GM18868 (cell line): ENCODE results near the gene ELOVL5.
A peak's percentile ranks its signal among the peaks of the same experiment; 100 is the strongest.
"Not testable (repeated sequence)": the region's sequence is repeated elsewhere in the genome, so short reads cannot be mapped to it uniquely, and the experiment has no call there.

Experiments used
- ATAC-seq: cut with Tn5 transposase; IDR thresholded peaks from one replicate; pipeline ENCODE4 v1.9.1; 2021; ENCODE audit warnings: mild to moderate bottlenecking, moderate library complexity; ENCODE audit not compliant: unreplicated experiment

ELOVL5 gene, protein sequence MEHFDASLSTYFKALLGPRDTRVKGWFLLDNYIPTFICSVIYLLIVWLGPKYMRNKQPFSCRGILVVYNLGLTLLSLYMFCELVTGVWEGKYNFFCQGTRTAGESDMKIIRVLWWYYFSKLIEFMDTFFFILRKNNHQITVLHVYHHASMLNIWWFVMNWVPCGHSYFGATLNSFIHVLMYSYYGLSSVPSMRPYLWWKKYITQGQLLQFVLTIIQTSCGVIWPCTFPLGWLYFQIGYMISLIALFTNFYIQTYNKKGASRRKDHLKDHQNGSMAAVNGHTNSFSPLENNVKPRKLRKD

DNA sequence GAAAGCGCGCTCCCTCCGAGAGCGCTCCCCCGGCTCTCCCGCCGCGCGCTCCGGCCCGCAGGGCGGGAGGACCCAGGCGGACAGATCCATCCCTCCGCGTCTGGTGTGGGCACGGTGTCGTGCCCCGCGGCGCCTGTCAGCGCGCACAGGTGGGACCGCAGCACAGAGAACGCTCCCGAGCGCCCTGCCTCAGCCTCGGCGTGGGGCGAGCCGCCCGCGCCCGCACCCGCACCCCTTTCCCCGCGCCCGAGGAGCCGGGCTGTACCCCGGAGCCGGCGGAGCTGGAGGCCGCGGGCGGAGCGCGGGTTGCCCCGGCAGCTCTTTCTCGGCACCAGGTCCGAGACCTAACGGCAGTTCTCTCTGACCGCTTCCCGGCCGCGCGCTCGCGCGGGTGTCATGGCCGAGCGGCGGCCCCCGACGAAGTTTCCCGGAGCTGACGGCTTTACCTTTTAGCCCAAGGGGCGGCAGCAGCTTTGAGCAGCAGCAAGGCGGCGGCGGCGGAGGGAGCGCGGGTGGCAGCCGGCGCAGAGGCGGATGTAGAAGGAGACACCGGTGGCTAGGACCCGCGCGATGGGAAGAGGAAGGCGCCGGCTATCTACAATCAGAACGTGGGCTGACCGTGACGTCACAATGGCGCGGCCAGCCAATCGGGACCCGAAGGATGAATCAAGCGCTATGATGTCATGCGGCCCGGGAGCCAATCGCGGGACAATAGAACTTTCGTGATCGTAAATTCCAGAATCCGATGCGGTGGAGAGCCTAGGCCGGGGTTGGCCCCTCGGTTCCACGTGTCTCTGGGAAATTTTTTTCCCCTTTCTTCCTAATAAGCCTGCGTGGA, at the start of gene ELOVL5:
Gene ELOVL5 (minus strand): TSS at position 580 of the 838 bp plus-strand sequence. CDS start 53,251 bp downstream, outside the sequence.
- ATAC-seq = peak; percentile 76

DNA sequence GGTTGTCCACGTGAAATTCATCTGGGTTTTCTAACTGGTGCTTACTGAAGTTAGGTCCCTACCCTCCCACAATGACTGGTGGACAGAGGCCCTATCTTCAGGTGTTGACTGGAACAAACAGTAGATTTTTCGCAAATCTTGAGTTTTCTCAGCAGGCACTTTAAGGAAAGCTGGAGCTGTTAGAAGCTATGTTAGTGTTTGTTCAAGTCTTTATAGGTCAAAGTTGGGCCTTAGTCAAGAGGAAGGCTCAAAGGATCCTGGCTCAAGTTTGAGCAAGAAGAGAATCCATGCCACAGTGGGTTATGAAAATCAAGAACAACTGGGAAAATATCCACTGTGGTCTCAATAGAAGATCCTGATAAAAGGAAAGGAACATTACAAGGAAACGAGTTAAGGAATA, 48.5 kb upstream of the ELOVL5 start:
- ATAC-seq = no peak

DNA sequence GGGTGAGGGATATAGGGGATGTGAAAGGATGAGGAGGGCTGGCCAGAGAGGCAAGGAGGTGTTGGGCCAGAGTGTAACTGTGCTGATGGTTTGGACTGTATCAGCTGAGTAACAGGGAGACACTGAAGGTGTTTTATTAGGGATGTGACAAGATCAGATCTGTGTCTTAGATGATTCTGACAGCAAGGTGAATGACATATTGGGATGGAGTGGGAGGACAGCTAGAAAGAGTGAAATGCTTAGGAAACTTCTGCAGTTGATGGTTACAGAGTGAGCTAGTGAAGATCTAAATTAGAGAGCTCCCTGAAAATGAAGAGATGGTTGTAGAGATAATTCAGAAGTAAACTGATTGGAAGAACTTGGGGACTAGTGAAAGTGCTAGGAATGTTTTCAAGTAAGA, 47.2 kb upstream of the ELOVL5 start:
- ATAC-seq = no peak

- ATAC-seq = no peak
These were observed 46.0 kb upstream of the ELOVL5 start for GRCh38 chr6:53394704-53395103.

DNA sequence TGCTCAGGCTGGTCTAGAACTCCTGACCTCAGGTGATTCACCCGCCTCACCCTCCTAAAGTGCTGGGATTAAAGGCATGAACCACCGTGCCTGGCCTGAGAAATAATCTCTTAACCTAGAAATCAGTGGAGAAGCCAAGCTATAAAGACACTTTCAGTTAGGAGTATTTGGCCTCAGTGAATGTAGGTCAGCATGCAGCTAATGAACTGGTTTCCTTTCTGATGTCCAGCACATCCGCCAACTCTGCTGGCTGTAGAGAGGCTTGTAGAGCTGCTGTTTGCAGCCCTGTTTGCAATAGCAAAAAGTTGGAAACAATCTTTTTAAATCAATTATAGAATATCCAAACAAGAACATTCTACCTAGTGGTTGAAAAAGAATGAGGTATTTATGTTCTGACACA, 42.4 kb upstream of the ELOVL5 start:
- ATAC-seq = no peak

DNA sequence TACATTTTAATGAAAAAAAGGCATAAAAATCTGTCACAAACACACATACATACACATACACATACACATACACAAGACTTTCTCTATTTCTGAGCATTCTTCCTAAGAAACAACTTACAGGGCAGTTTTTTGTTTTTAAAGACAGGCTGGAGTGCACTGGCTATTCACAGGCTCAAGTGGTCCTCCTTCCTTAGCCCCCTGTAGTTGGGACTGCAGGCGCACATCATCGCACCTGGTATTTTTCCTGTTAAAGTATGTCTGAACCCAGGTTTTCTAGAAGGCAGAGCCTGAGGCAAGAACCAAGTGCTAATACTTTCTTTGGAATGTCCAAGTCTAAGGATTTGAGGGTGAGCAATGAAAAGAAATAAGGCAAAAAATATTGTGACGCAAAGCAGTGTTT, 41.3 kb upstream of the ELOVL5 start:
- no peak for ATAC-seq

DNA sequence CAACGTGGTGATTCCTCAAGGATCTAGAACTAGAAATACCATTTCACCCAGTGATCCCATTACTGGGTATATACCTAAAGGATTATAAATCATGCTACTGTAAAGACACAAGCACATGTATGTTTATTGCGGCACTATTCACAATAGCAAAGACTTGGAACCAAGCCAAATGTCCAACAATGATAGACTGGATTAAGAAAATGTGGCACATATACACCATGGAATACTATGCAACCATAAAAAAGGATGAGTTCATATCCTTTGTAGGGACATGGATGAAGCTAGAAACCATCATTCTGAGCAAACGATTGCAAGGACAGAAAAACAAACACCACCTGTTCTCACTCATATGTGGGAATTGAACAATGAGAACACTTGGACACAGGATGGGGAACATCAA, 39.9 kb upstream of the ELOVL5 start:
- not testable (repeated sequence) for ATAC-seq

GRCh38 chr6:53382421-53382820, 33.7 kb upstream of the ELOVL5 start:
- ATAC-seq = no peak

DNA sequence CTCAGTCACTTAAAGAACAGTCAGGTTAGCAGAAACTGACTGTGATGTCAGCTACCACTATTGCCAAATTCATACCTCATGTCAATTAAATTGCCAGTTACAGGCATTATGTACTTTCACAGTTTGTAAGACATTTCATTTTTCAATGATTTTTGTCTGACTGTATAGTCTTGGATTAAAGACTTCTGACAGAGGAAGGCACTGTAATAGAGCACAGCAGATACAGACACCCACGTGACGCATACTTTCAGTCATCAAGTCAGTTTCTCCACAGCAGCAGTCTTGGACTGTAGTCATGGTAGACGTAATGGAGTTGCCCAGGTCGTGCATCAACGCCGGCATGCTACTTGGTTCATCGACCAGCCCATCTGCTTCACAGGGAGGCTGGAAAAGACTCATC, 29.5 kb upstream of the ELOVL5 start:
- no peak for ATAC-seq

GRCh38 chr6:53377793-53378192, 29.0 kb upstream of the ELOVL5 start:
- no peak for ATAC-seq

DNA sequence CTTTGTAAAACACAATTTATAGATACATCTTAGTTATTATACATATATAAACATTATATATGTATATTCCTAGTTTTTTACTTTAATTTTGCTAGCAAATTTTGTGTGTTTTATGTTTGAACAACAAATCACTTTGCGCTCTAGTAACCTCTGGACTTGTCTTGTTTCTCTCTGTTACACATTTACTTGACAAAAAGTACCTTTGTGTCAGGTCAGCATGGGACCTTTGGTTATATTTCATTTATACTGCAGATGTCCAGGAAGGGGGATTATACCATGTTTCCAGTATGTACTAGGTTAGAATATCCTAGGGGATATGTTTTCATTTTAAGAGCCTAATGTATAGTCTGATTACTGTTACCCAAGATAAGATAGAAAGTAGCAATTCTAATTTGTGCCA, 28.5 kb upstream of the ELOVL5 start:
- no peak for ATAC-seq

DNA sequence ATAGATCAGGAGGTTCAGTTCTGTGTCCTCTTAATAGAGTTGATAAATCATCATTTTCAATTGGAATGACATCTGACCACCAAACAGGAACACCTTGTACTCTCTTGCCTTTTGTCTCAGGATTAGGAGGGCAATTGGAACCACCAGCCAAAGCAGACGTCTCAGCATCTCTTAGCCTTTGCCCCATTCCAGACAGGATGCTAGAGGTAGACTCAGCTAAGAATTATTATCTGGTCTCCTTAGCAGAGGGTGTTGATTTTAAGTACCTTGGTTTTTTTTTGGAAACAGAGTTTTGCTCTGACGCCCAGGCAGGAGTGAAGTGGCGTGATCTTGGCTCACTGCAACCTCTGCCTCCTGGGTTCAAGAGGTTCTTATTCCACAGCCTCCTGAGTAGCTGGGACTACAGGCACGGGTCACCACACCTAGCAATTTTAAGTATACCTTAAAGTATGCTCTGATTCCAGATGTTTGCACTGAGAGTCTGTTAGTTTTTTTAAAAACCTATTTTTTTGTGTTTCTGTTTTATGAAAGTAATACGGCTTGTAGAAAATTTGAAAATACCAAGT, 28.0 kb upstream of the ELOVL5 start:
- ATAC-seq = no peak

- ATAC-seq = no peak
These were observed 27.1 kb upstream of the ELOVL5 start for GRCh38 chr6:53375847-53376246.

GRCh38 chr6:53373638-53374037, 24.9 kb upstream of the ELOVL5 start:
- no peak for ATAC-seq

- no peak for ATAC-seq
These were observed 21.2 kb upstream of the ELOVL5 start for GRCh38 chr6:53369876-53370515.

DNA sequence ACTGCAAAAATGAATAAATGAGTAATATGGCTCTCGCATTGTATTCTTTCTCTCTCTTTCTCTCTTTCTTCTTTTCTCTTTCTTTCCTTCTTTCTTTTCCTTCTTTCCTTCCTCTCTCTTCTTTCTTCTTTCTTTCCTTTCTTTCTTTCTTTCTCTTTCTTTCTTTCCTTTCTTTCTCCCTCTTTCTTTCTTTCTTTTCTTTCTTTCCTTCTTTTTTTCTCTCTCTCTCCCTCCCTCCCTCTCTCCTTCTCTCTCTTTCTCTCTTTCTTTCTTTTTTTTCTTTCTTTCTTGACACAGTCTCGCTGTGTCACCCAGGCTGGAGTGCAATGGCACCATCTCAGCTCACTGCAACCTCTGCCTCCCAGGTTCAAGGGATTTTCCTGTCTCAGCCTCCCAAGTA, 20.3 kb upstream of the ELOVL5 start:
- ATAC-seq = no peak

- ATAC-seq = no peak
These were observed 17.4 kb upstream of the ELOVL5 start for GRCh38 chr6:53366128-53366641.

DNA sequence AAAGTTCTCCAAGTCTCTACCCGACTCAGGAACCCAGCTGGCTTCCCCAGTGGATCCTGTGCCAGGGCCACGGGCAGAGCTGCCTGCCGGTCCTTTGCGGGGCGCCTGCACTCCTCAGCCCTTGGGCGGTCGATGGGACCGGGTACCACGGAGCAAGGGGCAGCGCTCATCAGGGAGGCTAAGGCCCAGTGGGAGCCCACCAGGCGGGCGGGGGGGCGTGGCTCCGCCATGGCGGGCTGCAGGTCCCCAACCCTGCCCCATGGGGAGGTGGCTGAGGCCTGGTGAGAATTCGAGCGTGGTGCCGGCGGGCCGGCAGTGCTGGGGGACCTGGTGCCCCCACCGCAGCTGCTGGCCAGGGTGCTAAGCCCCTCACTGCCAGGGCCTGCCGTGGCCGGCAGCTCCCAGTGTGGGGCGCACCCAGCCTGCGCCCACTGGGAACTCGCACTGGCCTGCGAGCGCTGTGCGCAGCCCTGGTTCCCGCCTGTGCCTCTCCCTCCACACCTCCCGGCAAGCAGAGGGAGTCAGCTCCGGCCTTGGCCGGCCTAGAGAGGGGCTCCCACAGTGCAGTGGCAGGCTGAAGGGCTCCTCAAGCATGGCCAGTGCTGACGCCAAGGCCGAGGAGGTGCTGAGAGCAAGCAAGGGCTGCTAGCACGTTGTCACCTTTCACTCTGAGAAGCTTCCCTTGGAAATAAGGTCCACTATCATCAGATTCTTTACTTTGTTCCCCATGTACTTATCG, 14.8 kb upstream of the ELOVL5 start:
- no peak for ATAC-seq

- no peak for ATAC-seq
These were observed 12.8 kb upstream of the ELOVL5 start for GRCh38 chr6:53361549-53362031.
